ENCODE data around the gene ACACB. TPM values are rescaled to one million over a fixed set of nuclear protein-coding genes. Genes with fewer than 3 reads are reported as not detected.

The ACACB gene
- total and polyA plus RNA-seq, 4 experiments from 2014 or later = 0.83 to 47.1 (median 24.4) TPM

GRCh38 chr12:109247831-109248654, 131.7 kb downstream of the ACACB start:
- no peaks in the 10 kb centered on the region for H3K27me3 ChIP-seq (ENCODE audit: insufficient read depth, low read length)

GRCh38 chr12:109250523-109250922, 134.1 kb downstream of the ACACB start:
- H3K27me3 ChIP-seq (ENCODE audit: insufficient read depth, low read length) = no peaks in the 10 kb centered on the region
- no peaks in the 10 kb centered on the region for H3K9me3 ChIP-seq (ENCODE audit: control insufficient read depth in 1 of 2, low read length in 2 of 2)
- Mint-ChIP-seq H3K27ac (no peak overlapping the region), H3K4me3 (no peak overlapping the region), H3K27me3 (no peaks in the 10 kb centered on the region), H3K9me3 (peaks cover 5 to 16% (median 13%) of the 10 kb centered on the region in 8 donors), H3K36me3 (peaks cover 51 to 63% of the 10 kb centered on the region in 2 donors), H3K4me1 (no peaks in the 10 kb centered on the region)
- no peak for DNase-seq
- H3K27ac ChIP-seq (ENCODE audit: low read depth, low read length) = no peak overlapping the region
- H3K4me1 ChIP-seq (ENCODE audit: insufficient read depth, low read length) = no peaks in the 10 kb centered on the region
- no peak overlapping the region for H3K4me3 ChIP-seq (ENCODE audit: low read length in 2 of 2)
- intact Hi-C loops (cut with micrococcal nuclease) = no loop called here
- peaks cover 4% of the 10 kb centered on the region for H3K36me3 ChIP-seq (ENCODE audit: insufficient read depth, low read length)
- POLR2A ChIA-PET (ENCODE audit: partially characterized antibody) = no interaction called here
- CTCF ChIA-PET (ENCODE audit: partially characterized antibody) = no interaction called here

More at GRCh38 chr12:109247831-109248654, 131.7 kb downstream of the ACACB start:
- DNase-seq = no peak
- Mint-ChIP-seq H3K4me3 (no peak overlapping the region), H3K4me1 (no peaks in the 10 kb centered on the region), H3K9me3 (peaks cover 0 to 5% (median 2%) of the 10 kb centered on the region in 8 donors), H3K36me3 (peaks cover 32 to 56% of the 10 kb centered on the region in 2 donors), H3K27ac (peak overlapping the region in 1 of 7 donors; percentile 12), H3K27me3 (no peaks in the 10 kb centered on the region)
- Histone ChIP-seq H3K4me1 (ENCODE audit: insufficient read depth, low read length) (no peaks in the 10 kb centered on the region), H3K36me3 (ENCODE audit: insufficient read depth, low read length) (peaks cover 4% of the 10 kb centered on the region), H3K9me3 (ENCODE audit: control insufficient read depth in 1 of 2, low read length in 2 of 2) (no peaks in the 10 kb centered on the region), H3K27ac (ENCODE audit: low read depth, low read length) (no peak overlapping the region), H3K4me3 (ENCODE audit: low read length in 2 of 2) (no peak overlapping the region)
- intact Hi-C loops (cut with micrococcal nuclease) = no loop called here
- ChIA-PET POLR2A (ENCODE audit: partially characterized antibody) (no interaction called here), CTCF (ENCODE audit: partially characterized antibody) (interaction anchor here (0.8 kb wide), 1 partner anchor 10 kb away, joined by 3 read pairs; no protein-coding TSS in a partner anchor)

- Histone ChIP-seq H3K36me3 (ENCODE audit: insufficient read depth, low read length) (no peaks in the 10 kb centered on the region), H3K9me3 (ENCODE audit: control insufficient read depth in 1 of 2, low read length in 2 of 2) (no peaks in the 10 kb centered on the region), H3K27me3 (ENCODE audit: insufficient read depth, low read length) (no peaks in the 10 kb centered on the region), H3K4me1 (ENCODE audit: insufficient read depth, low read length) (no peaks in the 10 kb centered on the region), H3K4me3 (ENCODE audit: low read length in 2 of 2) (no peak overlapping the region), H3K27ac (ENCODE audit: low read depth, low read length) (no peak overlapping the region)
- no peak overlapping the region for H3K27ac Mint-ChIP-seq
- H3K4me1 Mint-ChIP-seq = no peaks in the 10 kb centered on the region
- intact Hi-C loops (cut with micrococcal nuclease) = no loop called here
- no peak for DNase-seq
- no peaks in the 10 kb centered on the region for H3K27me3 Mint-ChIP-seq
- POLR2A ChIA-PET (ENCODE audit: partially characterized antibody) = no interaction called here
- H3K4me3 Mint-ChIP-seq = no peak overlapping the region
- CTCF ChIA-PET (ENCODE audit: partially characterized antibody) = no interaction called here
- H3K36me3 Mint-ChIP-seq = peaks cover 54 to 57% of the 10 kb centered on the region in 2 donors
- H3K9me3 Mint-ChIP-seq = peaks cover 5 to 19% (median 13%) of the 10 kb centered on the region in 8 donors
These were observed 136.4 kb downstream of the ACACB start for GRCh38 chr12:109252799-109253198.

- Mint-ChIP-seq H3K27me3 (no peaks in the 10 kb centered on the region), H3K27ac (peak overlapping the region in 1 of 7 donors; percentile 29), H3K36me3 (peaks cover 51 to 53% of the 10 kb centered on the region in 2 donors), H3K4me1 (no peaks in the 10 kb centered on the region), H3K4me3 (no peak overlapping the region), H3K9me3 (peaks cover 5 to 19% (median 13%) of the 10 kb centered on the region in 8 donors)
- H3K4me3 ChIP-seq (ENCODE audit: low read length in 2 of 2) = no peak overlapping the region
- CTCF ChIA-PET (ENCODE audit: partially characterized antibody) = no interaction called here
- no peak overlapping the region for H3K27ac ChIP-seq (ENCODE audit: low read depth, low read length)
- no peaks in the 10 kb centered on the region for H3K4me1 ChIP-seq (ENCODE audit: insufficient read depth, low read length)
- no peaks in the 10 kb centered on the region for H3K36me3 ChIP-seq (ENCODE audit: insufficient read depth, low read length)
- no peaks in the 10 kb centered on the region for H3K9me3 ChIP-seq (ENCODE audit: control insufficient read depth in 1 of 2, low read length in 2 of 2)
- no peak for DNase-seq
- no peaks in the 10 kb centered on the region for H3K27me3 ChIP-seq (ENCODE audit: insufficient read depth, low read length)
- intact Hi-C loops (cut with micrococcal nuclease) = no loop called here
- POLR2A ChIA-PET (ENCODE audit: partially characterized antibody) = no interaction called here
These were observed 137.6 kb downstream of the ACACB start for GRCh38 chr12:109253913-109254544.

- CTCF ChIA-PET (ENCODE audit: partially characterized antibody) = no interaction called here
These were observed 139.0 kb downstream of the ACACB start for GRCh38 chr12:109255377-109255776.

GRCh38 chr12:109256011-109256410, 139.6 kb downstream of the ACACB start:
- Histone ChIP-seq H3K27me3 (ENCODE audit: insufficient read depth, low read length) (no peaks in the 10 kb centered on the region), H3K4me3 (ENCODE audit: low read length in 2 of 2) (no peak overlapping the region), H3K27ac (ENCODE audit: low read depth, low read length) (no peak overlapping the region), H3K4me1 (ENCODE audit: insufficient read depth, low read length) (no peaks in the 10 kb centered on the region), H3K9me3 (ENCODE audit: control insufficient read depth in 1 of 2, low read length in 2 of 2) (no peaks in the 10 kb centered on the region), H3K36me3 (ENCODE audit: insufficient read depth, low read length) (no peaks in the 10 kb centered on the region)
- H3K36me3 Mint-ChIP-seq = peaks cover 50 to 60% of the 10 kb centered on the region in 2 donors
- CTCF ChIA-PET (ENCODE audit: partially characterized antibody) = no interaction called here
- no peak for DNase-seq
- H3K9me3 Mint-ChIP-seq = peaks cover 5 to 17% (median 12%) of the 10 kb centered on the region in 8 donors
- intact Hi-C loops (cut with micrococcal nuclease) = no loop called here
- POLR2A ChIA-PET (ENCODE audit: partially characterized antibody) = no interaction called here
- no peaks in the 10 kb centered on the region for H3K4me1 Mint-ChIP-seq
- no peak overlapping the region for H3K4me3 Mint-ChIP-seq
- no peaks in the 10 kb centered on the region for H3K27me3 Mint-ChIP-seq
- H3K27ac Mint-ChIP-seq = no peak overlapping the region

More at GRCh38 chr12:109255377-109255776, 139.0 kb downstream of the ACACB start:
- Mint-ChIP-seq H3K9me3 (peaks cover 5 to 19% (median 12%) of the 10 kb centered on the region in 8 donors), H3K4me1 (no peaks in the 10 kb centered on the region), H3K36me3 (peaks cover 53 to 57% of the 10 kb centered on the region in 2 donors), H3K27me3 (no peaks in the 10 kb centered on the region), H3K4me3 (no peak overlapping the region), H3K27ac (peak overlapping the region in 1 of 7 donors; percentile 35)
- H3K27me3 ChIP-seq (ENCODE audit: insufficient read depth, low read length) = no peaks in the 10 kb centered on the region
- intact Hi-C loops (cut with micrococcal nuclease) = no loop called here
- no peak for DNase-seq
- POLR2A ChIA-PET (ENCODE audit: partially characterized antibody) = no interaction called here
- no peaks in the 10 kb centered on the region for H3K36me3 ChIP-seq (ENCODE audit: insufficient read depth, low read length)
- H3K27ac ChIP-seq (ENCODE audit: low read depth, low read length) = no peak overlapping the region
- no peak overlapping the region for H3K4me3 ChIP-seq (ENCODE audit: low read length in 2 of 2)
- H3K9me3 ChIP-seq (ENCODE audit: control insufficient read depth in 1 of 2, low read length in 2 of 2) = no peaks in the 10 kb centered on the region
- H3K4me1 ChIP-seq (ENCODE audit: insufficient read depth, low read length) = no peaks in the 10 kb centered on the region

- H3K36me3 ChIP-seq (ENCODE audit: insufficient read depth, low read length) = no peaks in the 10 kb centered on the region
- no peak overlapping the region for H3K27ac Mint-ChIP-seq
- ChIA-PET CTCF (ENCODE audit: partially characterized antibody) (no interaction called here), POLR2A (ENCODE audit: partially characterized antibody) (no interaction called here)
- peaks cover 41 to 51% of the 10 kb centered on the region in 2 donors for H3K36me3 Mint-ChIP-seq
- no peaks in the 10 kb centered on the region for H3K9me3 ChIP-seq (ENCODE audit: control insufficient read depth in 1 of 2, low read length in 2 of 2)
- H3K27me3 Mint-ChIP-seq = no peaks in the 10 kb centered on the region
- no peaks in the 10 kb centered on the region for H3K4me1 ChIP-seq (ENCODE audit: insufficient read depth, low read length)
- no peaks in the 10 kb centered on the region for H3K4me1 Mint-ChIP-seq
- H3K4me3 Mint-ChIP-seq = no peak overlapping the region
- no peak overlapping the region for H3K4me3 ChIP-seq (ENCODE audit: low read length in 2 of 2)
- no peaks in the 10 kb centered on the region for H3K27me3 ChIP-seq (ENCODE audit: insufficient read depth, low read length)
- no peak for DNase-seq
- intact Hi-C loops (cut with micrococcal nuclease) = no loop called here
- peaks cover 3 to 15% (median 10%) of the 10 kb centered on the region in 8 donors for H3K9me3 Mint-ChIP-seq
- no peak overlapping the region for H3K27ac ChIP-seq (ENCODE audit: low read depth, low read length)
These were observed 141.8 kb downstream of the ACACB start for GRCh38 chr12:109258201-109258600.
